ENCODE measurements around the gene CCDC7. TPM values are rescaled to one million over a fixed set of nuclear protein-coding genes. Genes with fewer than 3 reads are reported as not detected.
"Not testable (repeated sequence)": the region's sequence is repeated elsewhere in the genome, so short reads cannot be mapped to it uniquely, and the experiment has no call there.

Gene CCDC7
- total and polyA plus RNA-seq, 2 donors: 2.7 to 31.0 TPM

- no peak overlapping the region for H3K4me3 ChIP-seq (ENCODE audit: low read length in 2 of 2)
- 55% methylated on average over 2 of the region's 2 CpGs for WGBS
- no peaks in the 10 kb centered on the region for H3K4me1 ChIP-seq (ENCODE audit: control insufficient read depth in 2 of 2, insufficient read depth in 2 of 2, low read length in 2 of 2)
- no peaks in the 10 kb centered on the region for H3K36me3 ChIP-seq (ENCODE audit: control insufficient read depth in 2 of 2, insufficient read depth in 2 of 2, low read length in 1 of 2)
- H3K27ac ChIP-seq (ENCODE audit: low read depth in 1 of 2, low read length in 1 of 2): no peak overlapping the region
- H3K9me3 ChIP-seq (ENCODE audit: control insufficient read depth in 2 of 2, insufficient read depth in 1 of 2, low read length in 1 of 2): no peaks in the 10 kb centered on the region
- DNase-seq (ENCODE audit: low read depth in 6 of 9, low spot score in 9 of 9): no peak
- H3K27me3 ChIP-seq (ENCODE audit: control insufficient read depth in 2 of 2, insufficient read depth in 1 of 2, low read length in 1 of 2): no peaks in the 10 kb centered on the region
These were observed 137.0 kb downstream of the CCDC7 start for GRCh38 chr10:32582946-32583345.

- not testable (repeated sequence) for H3K27me3 ChIP-seq (ENCODE audit: control insufficient read depth in 2 of 2, insufficient read depth in 1 of 2, low read length in 1 of 2); DNase-seq (ENCODE audit: low read depth in 6 of 9, low spot score in 9 of 9); H3K36me3 ChIP-seq (ENCODE audit: control insufficient read depth in 2 of 2, insufficient read depth in 2 of 2, low read length in 1 of 2); H3K27ac ChIP-seq (ENCODE audit: low read depth in 1 of 2, low read length in 1 of 2); H3K4me1 ChIP-seq (ENCODE audit: control insufficient read depth in 2 of 2, insufficient read depth in 2 of 2, low read length in 2 of 2); H3K9me3 ChIP-seq (ENCODE audit: control insufficient read depth in 2 of 2, insufficient read depth in 1 of 2, low read length in 1 of 2); H3K4me3 ChIP-seq (ENCODE audit: low read length in 2 of 2)
- 96% methylated on average over 5 of the region's 5 CpGs for WGBS
These were observed 152.1 kb downstream of the CCDC7 start for GRCh38 chr10:32598022-32598421.

- H3K27me3 ChIP-seq (ENCODE audit: control insufficient read depth in 2 of 2, insufficient read depth in 1 of 2, low read length in 1 of 2): no peaks in the 10 kb centered on the region
- no peak overlapping the region for H3K4me3 ChIP-seq (ENCODE audit: low read length in 2 of 2)
- no peaks in the 10 kb centered on the region for H3K4me1 ChIP-seq (ENCODE audit: control insufficient read depth in 2 of 2, insufficient read depth in 2 of 2, low read length in 2 of 2)
- H3K36me3 ChIP-seq (ENCODE audit: control insufficient read depth in 2 of 2, insufficient read depth in 2 of 2, low read length in 1 of 2): no peaks in the 10 kb centered on the region
- DNase-seq (ENCODE audit: low read depth in 6 of 9, low spot score in 9 of 9): no peak
- H3K27ac ChIP-seq (ENCODE audit: low read depth in 1 of 2, low read length in 1 of 2): no peak overlapping the region
- WGBS: 91% methylated on average over 2 of the region's 2 CpGs
- peaks cover 2 to 9% of the 10 kb centered on the region in 2 donors for H3K9me3 ChIP-seq (ENCODE audit: control insufficient read depth in 2 of 2, insufficient read depth in 1 of 2, low read length in 1 of 2)
These were observed 154.4 kb downstream of the CCDC7 start for GRCh38 chr10:32600317-32600716.

GRCh38 chr10:32601562-32601961 lies 155.6 kb downstream of the CCDC7 start:
- not testable (repeated sequence) for H3K4me1 ChIP-seq (ENCODE audit: control insufficient read depth in 2 of 2, insufficient read depth in 2 of 2, low read length in 2 of 2); H3K9me3 ChIP-seq (ENCODE audit: control insufficient read depth in 2 of 2, insufficient read depth in 1 of 2, low read length in 1 of 2); H3K4me3 ChIP-seq (ENCODE audit: low read length in 2 of 2); H3K27ac ChIP-seq (ENCODE audit: low read depth in 1 of 2, low read length in 1 of 2); H3K36me3 ChIP-seq (ENCODE audit: control insufficient read depth in 2 of 2, insufficient read depth in 2 of 2, low read length in 1 of 2); H3K27me3 ChIP-seq (ENCODE audit: control insufficient read depth in 2 of 2, insufficient read depth in 1 of 2, low read length in 1 of 2); DNase-seq (ENCODE audit: low read depth in 6 of 9, low spot score in 9 of 9)
- WGBS: 95% methylated on average over 3 of the region's 3 CpGs

- no peak overlapping the region for H3K27ac ChIP-seq (ENCODE audit: low read depth in 1 of 2, low read length in 1 of 2)
- no peaks in the 10 kb centered on the region for H3K4me1 ChIP-seq (ENCODE audit: control insufficient read depth in 2 of 2, insufficient read depth in 2 of 2, low read length in 2 of 2)
- no peak for DNase-seq (ENCODE audit: low read depth in 6 of 9, low spot score in 9 of 9)
- H3K9me3 ChIP-seq (ENCODE audit: control insufficient read depth in 2 of 2, insufficient read depth in 1 of 2, low read length in 1 of 2): peaks cover 0 to 3% of the 10 kb centered on the region in 2 donors
- H3K4me3 ChIP-seq (ENCODE audit: low read length in 2 of 2): no peak overlapping the region
- 95% methylated on average over 2 of the region's 2 CpGs for WGBS
- H3K36me3 ChIP-seq (ENCODE audit: control insufficient read depth in 2 of 2, insufficient read depth in 2 of 2, low read length in 1 of 2): no peaks in the 10 kb centered on the region
- H3K27me3 ChIP-seq (ENCODE audit: control insufficient read depth in 2 of 2, insufficient read depth in 1 of 2, low read length in 1 of 2): no peaks in the 10 kb centered on the region
These were observed 159.8 kb downstream of the CCDC7 start for GRCh38 chr10:32605787-32606186.

GRCh38 chr10:32610543-32610942 lies 164.6 kb downstream of the CCDC7 start:
- not testable (repeated sequence) for H3K9me3 ChIP-seq (ENCODE audit: control insufficient read depth in 2 of 2, insufficient read depth in 1 of 2, low read length in 1 of 2); H3K36me3 ChIP-seq (ENCODE audit: control insufficient read depth in 2 of 2, insufficient read depth in 2 of 2, low read length in 1 of 2); H3K27me3 ChIP-seq (ENCODE audit: control insufficient read depth in 2 of 2, insufficient read depth in 1 of 2, low read length in 1 of 2); DNase-seq (ENCODE audit: low read depth in 6 of 9, low spot score in 9 of 9); H3K27ac ChIP-seq (ENCODE audit: low read depth in 1 of 2, low read length in 1 of 2); H3K4me1 ChIP-seq (ENCODE audit: control insufficient read depth in 2 of 2, insufficient read depth in 2 of 2, low read length in 2 of 2); H3K4me3 ChIP-seq (ENCODE audit: low read length in 2 of 2)
- 98% methylated on average over 2 of the region's 2 CpGs for WGBS

- no peak overlapping the region for H3K27ac ChIP-seq (ENCODE audit: low read depth in 1 of 2, low read length in 1 of 2)
- WGBS: 76% methylated on average over 2 of the region's 2 CpGs
- no peaks in the 10 kb centered on the region for H3K4me1 ChIP-seq (ENCODE audit: control insufficient read depth in 2 of 2, insufficient read depth in 2 of 2, low read length in 2 of 2)
- H3K36me3 ChIP-seq (ENCODE audit: control insufficient read depth in 2 of 2, insufficient read depth in 2 of 2, low read length in 1 of 2): no peaks in the 10 kb centered on the region
- H3K27me3 ChIP-seq (ENCODE audit: control insufficient read depth in 2 of 2, insufficient read depth in 1 of 2, low read length in 1 of 2): no peaks in the 10 kb centered on the region
- no peak for DNase-seq (ENCODE audit: low read depth in 6 of 9, low spot score in 9 of 9)
- H3K4me3 ChIP-seq (ENCODE audit: low read length in 2 of 2): no peak overlapping the region
- H3K9me3 ChIP-seq (ENCODE audit: control insufficient read depth in 2 of 2, insufficient read depth in 1 of 2, low read length in 1 of 2): no peaks in the 10 kb centered on the region
These were observed 170.5 kb downstream of the CCDC7 start for GRCh38 chr10:32616438-32616837.

- Histone ChIP-seq H3K4me3 (ENCODE audit: low read length in 2 of 2) (no peak overlapping the region), H3K27me3 (ENCODE audit: control insufficient read depth in 2 of 2, insufficient read depth in 1 of 2, low read length in 1 of 2) (no peaks in the 10 kb centered on the region), H3K9me3 (ENCODE audit: control insufficient read depth in 2 of 2, insufficient read depth in 1 of 2, low read length in 1 of 2) (no peaks in the 10 kb centered on the region), H3K27ac (ENCODE audit: low read depth in 1 of 2, low read length in 1 of 2) (no peak overlapping the region), H3K4me1 (ENCODE audit: control insufficient read depth in 2 of 2, insufficient read depth in 2 of 2, low read length in 2 of 2) (no peaks in the 10 kb centered on the region), H3K36me3 (ENCODE audit: control insufficient read depth in 2 of 2, insufficient read depth in 2 of 2, low read length in 1 of 2) (no peaks in the 10 kb centered on the region)
- peak in 6 of 9 donors; percentile 9 to 58 (median 14) for DNase-seq (ENCODE audit: low read depth in 6 of 9, low spot score in 9 of 9)
These were observed 172.5 kb downstream of the CCDC7 start for GRCh38 chr10:32618482-32618881.

- Histone ChIP-seq H3K36me3 (ENCODE audit: control insufficient read depth in 2 of 2, insufficient read depth in 2 of 2, low read length in 1 of 2) (no peaks in the 10 kb centered on the region), H3K4me1 (ENCODE audit: control insufficient read depth in 2 of 2, insufficient read depth in 2 of 2, low read length in 2 of 2) (no peaks in the 10 kb centered on the region), H3K9me3 (ENCODE audit: control insufficient read depth in 2 of 2, insufficient read depth in 1 of 2, low read length in 1 of 2) (no peaks in the 10 kb centered on the region), H3K4me3 (ENCODE audit: low read length in 2 of 2) (no peak overlapping the region), H3K27ac (ENCODE audit: low read depth in 1 of 2, low read length in 1 of 2) (no peak overlapping the region), H3K27me3 (ENCODE audit: control insufficient read depth in 2 of 2, insufficient read depth in 1 of 2, low read length in 1 of 2) (no peaks in the 10 kb centered on the region)
- no peak for DNase-seq (ENCODE audit: low read depth in 6 of 9, low spot score in 9 of 9)
- 91% methylated on average over 1 of the region's 1 CpG for WGBS
These were observed 176.0 kb downstream of the CCDC7 start for GRCh38 chr10:32621969-32622368.

- no peaks in the 10 kb centered on the region for H3K36me3 ChIP-seq (ENCODE audit: control insufficient read depth in 2 of 2, insufficient read depth in 2 of 2, low read length in 1 of 2)
- no peak for DNase-seq (ENCODE audit: low read depth in 6 of 9, low spot score in 9 of 9)
- no peaks in the 10 kb centered on the region for H3K27me3 ChIP-seq (ENCODE audit: control insufficient read depth in 2 of 2, insufficient read depth in 1 of 2, low read length in 1 of 2)
- no peaks in the 10 kb centered on the region for H3K9me3 ChIP-seq (ENCODE audit: control insufficient read depth in 2 of 2, insufficient read depth in 1 of 2, low read length in 1 of 2)
- 96% methylated on average over 2 of the region's 2 CpGs for WGBS
- H3K4me1 ChIP-seq (ENCODE audit: control insufficient read depth in 2 of 2, insufficient read depth in 2 of 2, low read length in 2 of 2): no peaks in the 10 kb centered on the region
- H3K4me3 ChIP-seq (ENCODE audit: low read length in 2 of 2): no peak overlapping the region
- H3K27ac ChIP-seq (ENCODE audit: low read depth in 1 of 2, low read length in 1 of 2): no peak overlapping the region
These were observed 176.5 kb downstream of the CCDC7 start for GRCh38 chr10:32622409-32622808.
